HEK293 (cell line): ENCODE results near the gene NCEH1.

Source experiments
- CTCF ChIA-PET: fragments of 350-600 bp; formaldehyde crosslinking; extraction: SDS; loops from one replicate; lab custom pipeline; 2021; ENCODE audit warnings: antibody characterized with exemption; lab: Yijun Ruan, JAX
- POLR2A ChIA-PET: fragments of 300-600 bp; formaldehyde crosslinking; extraction: SDS; loops from one replicate; lab custom pipeline; 2020; ENCODE audit warnings: antibody characterized with exemption, inconsistent platforms; lab: Yijun Ruan, JAX
- H3K27ac ChIP-seq: fragments of 200-500 bp; sonication (Bioruptor generic); 2 replicates; pipeline ENCODE4 v1.5.1; 2014; ENCODE audit warnings: low read depth, low read length, control low read depth, inconsistent platforms; ENCODE audit errors: extremely low read depth
- H3K36me3 ChIP-seq, 2 experiments: fragments of 200-500 bp in 1 of 2; sonication (Bioruptor generic) in 1 of 2; 1 replicate in 1 of 2; 2 replicates in 1 of 2; pipeline ENCODE4 v1.5.1; 2014 to 2017; ENCODE audit warnings: inconsistent platforms in 2 of 2, low read length in 2 of 2; ENCODE audit not compliant: control insufficient read depth in 2 of 2, insufficient read depth in 1 of 2
- H3K4me1 ChIP-seq: fragments of 200-500 bp; sonication (Bioruptor generic); 2 replicates; pipeline ENCODE4 v1.5.1; 2014; ENCODE audit warnings: mild to moderate bottlenecking, low read length, inconsistent platforms; ENCODE audit not compliant: control insufficient read depth, insufficient read depth
- H3K4me3 ChIP-seq: 2 replicates; pipeline ENCODE4 v1.5.1; 2011; ENCODE audit warnings: low read depth, mild to moderate bottlenecking, control low read depth, low read length, moderate library complexity
- H3K9me3 ChIP-seq: fragments of 200-500 bp; sonication (Bioruptor generic); 2 replicates; pipeline ENCODE4 v1.5.1; 2014; ENCODE audit warnings: low read depth, low read length, inconsistent platforms; ENCODE audit not compliant: control insufficient read depth, insufficient read depth
- GLIS2 ChIP-seq: fragments of 450-650 bp; formaldehyde crosslinking; IDR thresholded peaks from 2 replicates; pipeline ENCODE4 v1.5.1; 2016; ENCODE audit warnings: missing biosample characterization, missing genetic modification characterization
- RBAK ChIP-seq: fragments of 450-650 bp; formaldehyde crosslinking; IDR thresholded peaks from 2 replicates; pipeline ENCODE4 v1.5.1; 2016; ENCODE audit warnings: missing biosample characterization, missing genetic modification characterization
- SCRT1 ChIP-seq: fragments of 450-650 bp; formaldehyde crosslinking; IDR thresholded peaks from 2 replicates; pipeline ENCODE4 v1.5.1; 2016; ENCODE audit warnings: missing biosample characterization, missing genetic modification characterization, borderline replicate concordance
- SP7 ChIP-seq: fragments of 450-650 bp; formaldehyde crosslinking; IDR thresholded peaks from 2 replicates; pipeline ENCODE4 v1.5.1; 2016; ENCODE audit warnings: missing biosample characterization, missing genetic modification characterization
- ZBTB48 ChIP-seq: fragments of 450-650 bp; formaldehyde crosslinking; IDR thresholded peaks from 2 replicates; pipeline ENCODE4 v1.5.1; 2016; ENCODE audit warnings: missing biosample characterization, missing genetic modification characterization
- ZBTB7A ChIP-seq: fragments of 450-650 bp; formaldehyde crosslinking; IDR thresholded peaks from 2 replicates; pipeline ENCODE4 v1.5.1; 2016; ENCODE audit warnings: low read depth, missing biosample characterization, missing genetic modification characterization
- ZBTB8A ChIP-seq: fragments of 450-650 bp; formaldehyde crosslinking; IDR thresholded peaks from 2 replicates; pipeline ENCODE4 v1.5.1; 2016; ENCODE audit warnings: missing biosample characterization, missing genetic modification characterization
- ZFHX2 ChIP-seq: fragments of 450-650 bp; formaldehyde crosslinking; conservative IDR thresholded peaks from 2 replicates; pipeline ENCODE4 v1.5.1; 2016; ENCODE audit warnings: missing biosample characterization, missing genetic modification characterization
- ZNF155 ChIP-seq: fragments of 450-650 bp; formaldehyde crosslinking; IDR thresholded peaks from 2 replicates; pipeline ENCODE4 v1.5.1; 2016; ENCODE audit warnings: missing biosample characterization, missing genetic modification characterization
- ZNF169 ChIP-seq: fragments of 450-650 bp; formaldehyde crosslinking; IDR thresholded peaks from 2 replicates; pipeline ENCODE4 v1.5.1; 2016; ENCODE audit warnings: missing biosample characterization, missing genetic modification characterization
- ZNF2 ChIP-seq: fragments of 450-650 bp; formaldehyde crosslinking; IDR thresholded peaks from 2 replicates; pipeline ENCODE4 v1.5.1; 2016; ENCODE audit warnings: missing biosample characterization, missing genetic modification characterization
- ZNF335 ChIP-seq: fragments of 450-650 bp; formaldehyde crosslinking; conservative IDR thresholded peaks from 2 replicates; pipeline ENCODE4 v1.5.1; 2016; ENCODE audit warnings: missing biosample characterization, missing genetic modification characterization
- ZNF416 ChIP-seq: fragments of 450-650 bp; formaldehyde crosslinking; IDR thresholded peaks from 2 replicates; pipeline ENCODE4 v1.5.1; 2016; ENCODE audit warnings: missing biosample characterization, missing genetic modification characterization
- ZNF423 ChIP-seq: fragments of 450-650 bp; formaldehyde crosslinking; IDR thresholded peaks from 2 replicates; pipeline ENCODE4 v1.5.1; 2016; ENCODE audit warnings: missing biosample characterization, missing genetic modification characterization
- ZNF501 ChIP-seq: fragments of 450-650 bp; formaldehyde crosslinking; IDR thresholded peaks from 2 replicates; pipeline ENCODE4 v1.5.1; 2016; ENCODE audit warnings: missing biosample characterization, missing genetic modification characterization
- ZNF521 ChIP-seq: fragments of 450-650 bp; formaldehyde crosslinking; IDR thresholded peaks from 2 replicates; pipeline ENCODE4 v1.5.1; 2017; ENCODE audit warnings: missing biosample characterization, mild to moderate bottlenecking, missing genetic modification characterization
- ZNF529 ChIP-seq: fragments of 450-650 bp; formaldehyde crosslinking; IDR thresholded peaks from 2 replicates; pipeline ENCODE4 v1.5.1; 2017; ENCODE audit warnings: missing genetic modification characterization, missing biosample characterization; ENCODE audit not compliant: insufficient replicate concordance
- ZNF560 ChIP-seq: fragments of 450-650 bp; formaldehyde crosslinking; IDR thresholded peaks from 2 replicates; pipeline ENCODE4 v1.5.1; 2017; ENCODE audit warnings: missing biosample characterization, missing genetic modification characterization, borderline replicate concordance
- ZNF629 ChIP-seq: fragments of 450-650 bp; formaldehyde crosslinking; IDR thresholded peaks from 2 replicates; pipeline ENCODE4 v1.5.1; 2017; ENCODE audit warnings: missing biosample characterization, missing genetic modification characterization
- ZNF660 ChIP-seq: fragments of 450-650 bp; IDR thresholded peaks from 2 replicates; pipeline ENCODE4 v1.5.1; 2018; ENCODE audit warnings: missing biosample characterization, mild to moderate bottlenecking, missing genetic modification characterization
- TF ChIP-seq, protein P1 (sequence below): fragments of 450-650 bp; formaldehyde crosslinking; IDR thresholded peaks from 2 replicates; pipeline ENCODE4 v1.5.1; 2017; ENCODE audit warnings: missing biosample characterization, missing genetic modification characterization
- TF ChIP-seq, protein P2 (sequence below): fragments of 450-650 bp; formaldehyde crosslinking; IDR thresholded peaks from 2 replicates; pipeline ENCODE4 v1.5.1; 2016; ENCODE audit warnings: missing biosample characterization, missing genetic modification characterization
- TF ChIP-seq, protein P3 (sequence below): fragments of 450-650 bp; formaldehyde crosslinking; optimal IDR thresholded peaks from 2 replicates; pipeline ENCODE3; 2016; ENCODE audit warnings: missing biosample characterization, mild to moderate bottlenecking, missing genetic modification characterization
- TF ChIP-seq, protein P4 (sequence below): fragments of 450-650 bp; IDR thresholded peaks from 2 replicates; pipeline ENCODE4 v1.5.1; 2018; ENCODE audit warnings: missing biosample characterization, mild to moderate bottlenecking, missing genetic modification characterization
- TF ChIP-seq, protein P5 (sequence below): fragments of 450-650 bp; formaldehyde crosslinking; IDR thresholded peaks from 2 replicates; pipeline ENCODE4 v1.5.1; 2017; ENCODE audit warnings: missing biosample characterization, missing genetic modification characterization
- TF ChIP-seq, protein P6 (sequence below): fragments of 450-650 bp; formaldehyde crosslinking; IDR thresholded peaks from 2 replicates; pipeline ENCODE4 v1.5.1; 2016; ENCODE audit warnings: missing biosample characterization, missing genetic modification characterization

NCEH1 gene, protein sequence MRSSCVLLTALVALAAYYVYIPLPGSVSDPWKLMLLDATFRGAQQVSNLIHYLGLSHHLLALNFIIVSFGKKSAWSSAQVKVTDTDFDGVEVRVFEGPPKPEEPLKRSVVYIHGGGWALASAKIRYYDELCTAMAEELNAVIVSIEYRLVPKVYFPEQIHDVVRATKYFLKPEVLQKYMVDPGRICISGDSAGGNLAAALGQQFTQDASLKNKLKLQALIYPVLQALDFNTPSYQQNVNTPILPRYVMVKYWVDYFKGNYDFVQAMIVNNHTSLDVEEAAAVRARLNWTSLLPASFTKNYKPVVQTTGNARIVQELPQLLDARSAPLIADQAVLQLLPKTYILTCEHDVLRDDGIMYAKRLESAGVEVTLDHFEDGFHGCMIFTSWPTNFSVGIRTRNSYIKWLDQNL

DNA sequence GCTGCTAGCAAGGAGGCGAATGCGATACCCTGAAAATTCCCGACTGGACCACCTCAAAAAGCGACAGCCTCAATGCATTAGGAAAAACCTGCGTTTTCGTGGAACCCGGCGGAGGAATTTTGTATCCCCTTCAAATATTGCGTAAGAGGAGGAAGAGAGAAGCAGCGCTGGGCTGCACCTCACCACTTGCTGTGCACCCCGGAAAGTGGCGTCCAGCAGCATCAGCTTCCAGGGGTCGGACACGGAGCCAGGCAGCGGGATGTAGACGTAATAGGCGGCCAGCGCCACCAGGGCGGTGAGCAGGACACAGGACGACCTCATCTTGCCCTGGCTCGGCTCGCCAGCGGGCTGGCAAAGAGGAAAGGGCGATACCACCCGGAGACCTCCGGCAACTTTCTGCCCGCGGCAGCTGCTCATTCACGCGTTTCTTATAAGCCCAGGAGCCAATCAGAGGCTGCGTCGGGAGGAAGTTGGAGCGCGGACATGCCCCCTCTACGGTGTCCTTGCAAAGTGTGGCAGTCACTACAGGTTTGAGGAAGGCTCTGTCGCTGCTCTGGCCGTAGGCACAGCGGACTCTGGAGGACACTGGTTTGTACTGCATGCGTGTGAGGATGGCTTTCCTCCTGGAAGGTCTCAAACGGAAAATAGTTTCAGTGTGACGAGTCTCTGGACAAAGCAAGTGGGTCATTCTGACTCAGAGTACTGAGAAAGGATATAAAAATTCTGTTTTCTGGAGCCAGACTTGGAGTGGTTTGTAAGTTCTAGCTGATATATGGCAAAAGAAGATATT is at the start of gene NCEH1:
NCEH1 (minus strand) TSS at position 404 of the 790 bp plus-strand sequence; CDS start at position 321, 83 bp downstream.
- no peak within 1 kb of the TSS; the same call in 1 of the 2 replicates for H3K27ac ChIP-seq
- ChIA-PET CTCF (interaction anchor here (0.5 to 1.9 kb wide), 15 partner anchors 9 to 566 kb away, joined by 3 to 8 read pairs (median 3); no protein-coding TSS in a partner anchor), POLR2A (interaction anchor here (1.0 to 1.4 kb wide), 4 partner anchors 9 to 40 kb away, joined by 4 to 6 read pairs (median 5); partner anchors contain the start of gene ECT2)
- peak within 1 kb of the TSS; percentile 99 for H3K4me3 ChIP-seq
- H3K36me3 ChIP-seq, result no peaks in the 10 kb centered on the region
- H3K4me1 ChIP-seq, result no peaks in the 10 kb centered on the region
- no peaks in the 10 kb centered on the region for H3K9me3 ChIP-seq
- TF ChIP-seq, protein P1, sequence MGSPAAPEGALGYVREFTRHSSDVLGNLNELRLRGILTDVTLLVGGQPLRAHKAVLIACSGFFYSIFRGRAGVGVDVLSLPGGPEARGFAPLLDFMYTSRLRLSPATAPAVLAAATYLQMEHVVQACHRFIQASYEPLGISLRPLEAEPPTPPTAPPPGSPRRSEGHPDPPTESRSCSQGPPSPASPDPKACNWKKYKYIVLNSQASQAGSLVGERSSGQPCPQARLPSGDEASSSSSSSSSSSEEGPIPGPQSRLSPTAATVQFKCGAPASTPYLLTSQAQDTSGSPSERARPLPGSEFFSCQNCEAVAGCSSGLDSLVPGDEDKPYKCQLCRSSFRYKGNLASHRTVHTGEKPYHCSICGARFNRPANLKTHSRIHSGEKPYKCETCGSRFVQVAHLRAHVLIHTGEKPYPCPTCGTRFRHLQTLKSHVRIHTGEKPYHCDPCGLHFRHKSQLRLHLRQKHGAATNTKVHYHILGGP (tag by site-specific recombination), result no peak
- TF ChIP-seq ZNF521 (tag by site-specific recombination), result no peak
- TF ChIP-seq ZFHX2 (tag by site-specific recombination), result no peak
- no peak for TF ChIP-seq ZNF501 (tag by site-specific recombination)
- no peak for TF ChIP-seq ZNF155 (tag by site-specific recombination)
- TF ChIP-seq, protein P2, sequence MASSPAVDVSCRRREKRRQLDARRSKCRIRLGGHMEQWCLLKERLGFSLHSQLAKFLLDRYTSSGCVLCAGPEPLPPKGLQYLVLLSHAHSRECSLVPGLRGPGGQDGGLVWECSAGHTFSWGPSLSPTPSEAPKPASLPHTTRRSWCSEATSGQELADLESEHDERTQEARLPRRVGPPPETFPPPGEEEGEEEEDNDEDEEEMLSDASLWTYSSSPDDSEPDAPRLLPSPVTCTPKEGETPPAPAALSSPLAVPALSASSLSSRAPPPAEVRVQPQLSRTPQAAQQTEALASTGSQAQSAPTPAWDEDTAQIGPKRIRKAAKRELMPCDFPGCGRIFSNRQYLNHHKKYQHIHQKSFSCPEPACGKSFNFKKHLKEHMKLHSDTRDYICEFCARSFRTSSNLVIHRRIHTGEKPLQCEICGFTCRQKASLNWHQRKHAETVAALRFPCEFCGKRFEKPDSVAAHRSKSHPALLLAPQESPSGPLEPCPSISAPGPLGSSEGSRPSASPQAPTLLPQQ (tag by site-specific recombination), result peak; percentile 40; the same call in 1 of the 2 replicates
- no peak for TF ChIP-seq ZNF560 (tag by site-specific recombination)
- peak; percentile 55; the same call in 1 of the 2 replicates for TF ChIP-seq ZBTB8A (tag by site-specific recombination)
- TF ChIP-seq ZBTB48 (tag by site-specific recombination), result 0 out of 2 replicates have a peak, but pooled peaks have one; percentile 2
- no peak for TF ChIP-seq RBAK (tag by site-specific recombination)
- TF ChIP-seq ZNF416 (tag by site-specific recombination), result no peak
- TF ChIP-seq ZNF423 (tag by site-specific recombination), result no peak
- TF ChIP-seq ZNF169 (tag by site-specific recombination), result no peak
- no peak for TF ChIP-seq ZNF529 (tag by site-specific recombination)
- TF ChIP-seq ZNF660 (tag by site-specific recombination), result peak; percentile 79
- TF ChIP-seq, protein P3, sequence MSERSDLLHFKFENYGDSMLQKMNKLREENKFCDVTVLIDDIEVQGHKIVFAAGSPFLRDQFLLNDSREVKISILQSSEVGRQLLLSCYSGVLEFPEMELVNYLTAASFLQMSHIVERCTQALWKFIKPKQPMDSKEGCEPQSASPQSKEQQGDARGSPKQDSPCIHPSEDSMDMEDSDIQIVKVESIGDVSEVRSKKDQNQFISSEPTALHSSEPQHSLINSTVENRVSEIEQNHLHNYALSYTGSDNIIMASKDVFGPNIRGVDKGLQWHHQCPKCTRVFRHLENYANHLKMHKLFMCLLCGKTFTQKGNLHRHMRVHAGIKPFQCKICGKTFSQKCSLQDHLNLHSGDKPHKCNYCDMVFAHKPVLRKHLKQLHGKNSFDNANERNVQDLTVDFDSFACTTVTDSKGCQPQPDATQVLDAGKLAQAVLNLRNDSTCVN (tag by site-specific recombination), result peak; percentile 41
- no peak for TF ChIP-seq SCRT1
- TF ChIP-seq ZNF629 (tag by site-specific recombination), result 0 out of 2 replicates have a peak, but pooled peaks have one; percentile 43
- peak; percentile 43 for TF ChIP-seq ZNF335
- TF ChIP-seq SP7 (tag by site-specific recombination), result peak; percentile 42; the same call in 1 of the 2 replicates
- peak; percentile 83 for TF ChIP-seq GLIS2 (tag by site-specific recombination)
- 0 out of 2 replicates have a peak, but pooled peaks have one; percentile 29 for TF ChIP-seq ZBTB7A (tag by site-specific recombination)
- TF ChIP-seq, protein P4, sequence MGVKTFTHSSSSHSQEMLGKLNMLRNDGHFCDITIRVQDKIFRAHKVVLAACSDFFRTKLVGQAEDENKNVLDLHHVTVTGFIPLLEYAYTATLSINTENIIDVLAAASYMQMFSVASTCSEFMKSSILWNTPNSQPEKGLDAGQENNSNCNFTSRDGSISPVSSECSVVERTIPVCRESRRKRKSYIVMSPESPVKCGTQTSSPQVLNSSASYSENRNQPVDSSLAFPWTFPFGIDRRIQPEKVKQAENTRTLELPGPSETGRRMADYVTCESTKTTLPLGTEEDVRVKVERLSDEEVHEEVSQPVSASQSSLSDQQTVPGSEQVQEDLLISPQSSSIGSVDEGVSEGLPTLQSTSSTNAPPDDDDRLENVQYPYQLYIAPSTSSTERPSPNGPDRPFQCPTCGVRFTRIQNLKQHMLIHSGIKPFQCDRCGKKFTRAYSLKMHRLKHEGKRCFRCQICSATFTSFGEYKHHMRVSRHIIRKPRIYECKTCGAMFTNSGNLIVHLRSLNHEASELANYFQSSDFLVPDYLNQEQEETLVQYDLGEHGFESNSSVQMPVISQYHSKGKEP (tag by site-specific recombination), result no peak
- TF ChIP-seq, protein P5, sequence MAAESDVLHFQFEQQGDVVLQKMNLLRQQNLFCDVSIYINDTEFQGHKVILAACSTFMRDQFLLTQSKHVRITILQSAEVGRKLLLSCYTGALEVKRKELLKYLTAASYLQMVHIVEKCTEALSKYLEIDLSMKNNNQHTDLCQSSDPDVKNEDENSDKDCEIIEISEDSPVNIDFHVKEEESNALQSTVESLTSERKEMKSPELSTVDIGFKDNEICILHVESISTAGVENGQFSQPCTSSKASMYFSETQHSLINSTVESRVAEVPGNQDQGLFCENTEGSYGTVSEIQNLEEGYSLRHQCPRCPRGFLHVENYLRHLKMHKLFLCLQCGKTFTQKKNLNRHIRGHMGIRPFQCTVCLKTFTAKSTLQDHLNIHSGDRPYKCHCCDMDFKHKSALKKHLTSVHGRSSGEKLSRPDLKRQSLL (tag by site-specific recombination), result no peak
- TF ChIP-seq, protein P6, sequence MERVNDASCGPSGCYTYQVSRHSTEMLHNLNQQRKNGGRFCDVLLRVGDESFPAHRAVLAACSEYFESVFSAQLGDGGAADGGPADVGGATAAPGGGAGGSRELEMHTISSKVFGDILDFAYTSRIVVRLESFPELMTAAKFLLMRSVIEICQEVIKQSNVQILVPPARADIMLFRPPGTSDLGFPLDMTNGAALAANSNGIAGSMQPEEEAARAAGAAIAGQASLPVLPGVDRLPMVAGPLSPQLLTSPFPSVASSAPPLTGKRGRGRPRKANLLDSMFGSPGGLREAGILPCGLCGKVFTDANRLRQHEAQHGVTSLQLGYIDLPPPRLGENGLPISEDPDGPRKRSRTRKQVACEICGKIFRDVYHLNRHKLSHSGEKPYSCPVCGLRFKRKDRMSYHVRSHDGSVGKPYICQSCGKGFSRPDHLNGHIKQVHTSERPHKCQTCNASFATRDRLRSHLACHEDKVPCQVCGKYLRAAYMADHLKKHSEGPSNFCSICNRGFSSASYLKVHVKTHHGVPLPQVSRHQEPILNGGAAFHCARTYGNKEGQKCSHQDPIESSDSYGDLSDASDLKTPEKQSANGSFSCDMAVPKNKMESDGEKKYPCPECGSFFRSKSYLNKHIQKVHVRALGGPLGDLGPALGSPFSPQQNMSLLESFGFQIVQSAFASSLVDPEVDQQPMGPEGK (tag by site-specific recombination), result 0 out of 2 replicates have a peak, but pooled peaks have one; percentile 48
- TF ChIP-seq ZNF2 (tag by site-specific recombination), result peak; percentile 78
